HepG2 (cell line): ENCODE results near the gene KCNK7. TPM values are rescaled to one million over a fixed set of nuclear protein-coding genes. Genes with fewer than 3 reads are reported as not detected.

Experiments used
- HIVEP1 ChIP-seq: sonication (generic); formaldehyde crosslinking; IDR thresholded peaks from 2 replicates; pipeline ENCODE4 v1.4.0; 2020; ENCODE audit warnings: mild to moderate bottlenecking, missing genetic modification reagents
- HNRNPLL ChIP-seq: fragments of 200-400 bp; formaldehyde crosslinking; IDR thresholded peaks from 2 replicates; pipeline ENCODE4 v1.6.1; 2017; ENCODE audit warnings: mild to moderate bottlenecking, low read depth, low read length; ENCODE audit not compliant: poor library complexity, severe bottlenecking
- HOXA9 ChIP-seq: sonication (generic); formaldehyde crosslinking; IDR thresholded peaks from 2 replicates; pipeline ENCODE4 v1.8.1; 2022; ENCODE audit warnings: missing genetic modification reagents, mild to moderate bottlenecking, moderate library complexity, borderline replicate concordance
- MBNL3 ChIP-seq: fragments of 250-450 bp; sonication (Bioruptor Pico); conservative IDR thresholded peaks from 2 replicates; pipeline ENCODE4 v1.8.0; 2022; ENCODE audit warnings: mild to moderate bottlenecking, inconsistent platforms
- NR2F6 ChIP-seq, 2 experiments: IDR thresholded peaks; 2 replicates each; pipeline ENCODE4 v1.6.1; 2016; ENCODE audit warnings: antibody characterized with exemption in 1 of 2, mild to moderate bottlenecking in 1 of 2
- NR3C1 ChIP-seq: sonication (generic); formaldehyde crosslinking; IDR thresholded peaks from 2 replicates; pipeline ENCODE4 v1.4.0; 2020; ENCODE audit warnings: missing genetic modification reagents
- NRL ChIP-seq: sonication (generic); formaldehyde crosslinking; IDR thresholded peaks from 2 replicates; pipeline ENCODE4 v1.5.0; 2020; ENCODE audit warnings: missing genetic modification reagents, mild to moderate bottlenecking, moderate library complexity, borderline replicate concordance
- POLR2AphosphoS5 ChIP-seq: IDR thresholded peaks from 2 replicates; pipeline ENCODE4 v1.6.1; 2012; ENCODE audit warnings: low read depth, low read length
- POLR2G ChIP-seq: fragments of 200-400 bp; formaldehyde crosslinking; IDR thresholded peaks from 2 replicates; pipeline ENCODE4 v1.6.1; 2018; ENCODE audit warnings: mild to moderate bottlenecking, low read depth, low read length, moderate library complexity
- REPIN1 ChIP-seq: sonication (generic); formaldehyde crosslinking; IDR thresholded peaks from 2 replicates; pipeline ENCODE4 v1.8.0; 2022; ENCODE audit warnings: missing genetic modification reagents, low read depth, mild to moderate bottlenecking, borderline replicate concordance
- SIX1 ChIP-seq: sonication (generic); formaldehyde crosslinking; IDR thresholded peaks from 2 replicates; pipeline ENCODE4 v1.4.0; 2020; ENCODE audit warnings: missing genetic modification reagents, borderline replicate concordance
- ZNF263 ChIP-seq: sonication (generic); formaldehyde crosslinking; IDR thresholded peaks from 2 replicates; pipeline ENCODE4 v1.4.0; 2020; ENCODE audit warnings: missing genetic modification reagents
- ZNF556 ChIP-seq: sonication (generic); formaldehyde crosslinking; IDR thresholded peaks from 2 replicates; pipeline ENCODE4 v1.4.0; 2020; ENCODE audit warnings: mild to moderate bottlenecking, missing genetic modification reagents, borderline replicate concordance
- polyA plus RNA-seq, 8 experiments: library from polyadenylated mRNA; depleted of rRNA in 3 of 8; stranded (reverse) in 7 of 8; unstranded in 1 of 8; fragments of >200 nt; fragmentation: Illumina TruSeq in 4 of 8; extraction: Trizol in 4 of 8; gene quantifications; 2 replicates each; pipeline versions ENCODE4 v1.2.1 to v1.2.3, GENCODE V29; 2011 to 2016; ENCODE audit warnings: low read depth in 4 of 8, missing spikeins in 1 of 8, mixed read lengths in 1 of 8; ENCODE audit not compliant: insufficient read depth in 1 of 8
- total RNA-seq, 5 experiments: library from RNA; depleted of rRNA; stranded (reverse); fragments of >200 nt; fragmentation: Illumina TruSeq; extraction: Trizol; gene quantifications; 2 replicates each; pipeline ENCODE4 v1.2.3, GENCODE V29; 2016; ENCODE audit warnings: low read depth in 1 of 5
- TF ChIP-seq, protein P1 (sequence below): sonication (generic); formaldehyde crosslinking; IDR thresholded peaks from 2 replicates; pipeline ENCODE4 v1.5.0; 2020; ENCODE audit warnings: mild to moderate bottlenecking, missing genetic modification reagents
- TF ChIP-seq, protein P2 (sequence below): sonication (generic); formaldehyde crosslinking; IDR thresholded peaks from 2 replicates; pipeline ENCODE4 v1.4.0; 2020; ENCODE audit warnings: mild to moderate bottlenecking, missing genetic modification reagents
- TF ChIP-seq, protein P3 (sequence below): sonication (generic); formaldehyde crosslinking; IDR thresholded peaks from 2 replicates; pipeline ENCODE4 v1.4.0; 2020; ENCODE audit warnings: missing genetic modification reagents, borderline replicate concordance
- TF ChIP-seq, protein P4 (sequence below): sonication (generic); formaldehyde crosslinking; IDR thresholded peaks from 2 replicates; pipeline ENCODE4 v1.5.0; 2020; ENCODE audit warnings: mild to moderate bottlenecking, missing genetic modification reagents, moderate library complexity
- TF ChIP-seq, protein P5 (sequence below): sonication (generic); formaldehyde crosslinking; IDR thresholded peaks from 2 replicates; pipeline ENCODE4 v1.5.1; 2020; ENCODE audit warnings: mild to moderate bottlenecking, missing genetic modification reagents, borderline replicate concordance
- TF ChIP-seq, protein P6 (sequence below): sonication (generic); formaldehyde crosslinking; IDR thresholded peaks from 2 replicates; pipeline ENCODE4 v1.5.0; 2020; ENCODE audit warnings: missing genetic modification reagents

KCNK7 gene
- total and polyA plus RNA-seq, 2 of the 13 experiments (the other 11 are each of a cell fraction or from before 2014, with no cell fraction given): 0.11 TPM; not detected in 1

DNA sequence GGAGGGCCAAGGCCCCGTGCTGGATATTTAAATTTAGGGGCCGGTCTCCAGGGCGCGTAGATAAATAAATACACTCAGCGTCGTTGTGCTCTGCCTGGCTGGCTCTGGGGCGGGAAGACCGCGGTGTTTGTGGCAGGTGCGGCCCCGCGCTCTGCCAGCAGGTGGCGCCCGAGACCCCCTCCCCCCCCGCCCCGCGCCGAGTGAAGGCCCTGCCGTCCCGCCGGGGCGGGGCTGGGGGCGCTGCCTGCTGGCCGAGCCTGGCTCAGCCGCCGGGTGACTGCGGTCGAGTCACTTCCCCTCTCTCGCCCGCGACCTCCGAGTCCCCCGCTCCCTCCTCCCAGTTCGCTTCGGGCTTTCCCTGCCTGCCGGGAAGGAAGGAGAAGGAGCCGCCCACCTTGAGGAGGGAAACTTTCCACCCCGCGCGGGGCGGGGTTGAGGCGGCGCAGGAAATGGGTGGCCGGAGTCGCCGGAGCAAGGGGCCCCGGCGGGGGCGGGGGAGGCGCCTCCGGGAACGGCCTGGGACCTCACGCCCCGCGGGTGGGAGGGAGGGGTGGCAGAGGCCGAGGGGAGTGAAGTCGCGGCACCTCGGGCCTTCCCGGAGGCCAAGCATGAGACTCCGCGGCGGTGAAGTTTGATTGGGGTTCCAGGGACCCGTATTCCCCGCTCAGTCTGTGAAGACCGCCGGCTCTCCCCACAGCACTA is 21.3 kb downstream of the KCNK7 start (continued):
- TF ChIP-seq, protein P1, sequence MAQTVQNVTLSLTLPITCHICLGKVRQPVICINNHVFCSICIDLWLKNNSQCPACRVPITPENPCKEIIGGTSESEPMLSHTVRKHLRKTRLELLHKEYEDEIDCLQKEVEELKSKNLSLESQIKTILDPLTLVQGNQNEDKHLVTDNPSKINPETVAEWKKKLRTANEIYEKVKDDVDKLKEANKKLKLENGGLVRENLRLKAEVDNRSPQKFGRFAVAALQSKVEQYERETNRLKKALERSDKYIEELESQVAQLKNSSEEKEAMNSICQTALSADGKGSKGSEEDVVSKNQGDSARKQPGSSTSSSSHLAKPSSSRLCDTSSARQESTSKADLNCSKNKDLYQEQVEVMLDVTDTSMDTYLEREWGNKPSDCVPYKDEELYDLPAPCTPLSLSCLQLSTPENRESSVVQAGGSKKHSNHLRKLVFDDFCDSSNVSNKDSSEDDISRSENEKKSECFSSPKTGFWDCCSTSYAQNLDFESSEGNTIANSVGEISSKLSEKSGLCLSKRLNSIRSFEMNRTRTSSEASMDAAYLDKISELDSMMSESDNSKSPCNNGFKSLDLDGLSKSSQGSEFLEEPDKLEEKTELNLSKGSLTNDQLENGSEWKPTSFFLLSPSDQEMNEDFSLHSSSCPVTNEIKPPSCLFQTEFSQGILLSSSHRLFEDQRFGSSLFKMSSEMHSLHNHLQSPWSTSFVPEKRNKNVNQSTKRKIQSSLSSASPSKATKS (CRISPR knock-in tag): no peak
- peak; percentile 63; the same call in 1 of the 2 replicates for TF ChIP-seq HIVEP1
- TF ChIP-seq POLR2AphosphoS5: no peak
- no peak for TF ChIP-seq NR3C1 (CRISPR knock-in tag)
- no peak for TF ChIP-seq HNRNPLL
- TF ChIP-seq, protein P2, sequence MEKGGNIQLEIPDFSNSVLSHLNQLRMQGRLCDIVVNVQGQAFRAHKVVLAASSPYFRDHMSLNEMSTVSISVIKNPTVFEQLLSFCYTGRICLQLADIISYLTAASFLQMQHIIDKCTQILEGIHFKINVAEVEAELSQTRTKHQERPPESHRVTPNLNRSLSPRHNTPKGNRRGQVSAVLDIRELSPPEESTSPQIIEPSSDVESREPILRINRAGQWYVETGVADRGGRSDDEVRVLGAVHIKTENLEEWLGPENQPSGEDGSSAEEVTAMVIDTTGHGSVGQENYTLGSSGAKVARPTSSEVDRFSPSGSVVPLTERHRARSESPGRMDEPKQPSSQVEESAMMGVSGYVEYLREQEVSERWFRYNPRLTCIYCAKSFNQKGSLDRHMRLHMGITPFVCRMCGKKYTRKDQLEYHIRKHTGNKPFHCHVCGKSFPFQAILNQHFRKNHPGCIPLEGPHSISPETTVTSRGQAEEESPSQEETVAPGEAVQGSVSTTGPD (CRISPR knock-in tag): no peak
- TF ChIP-seq, protein P3, sequence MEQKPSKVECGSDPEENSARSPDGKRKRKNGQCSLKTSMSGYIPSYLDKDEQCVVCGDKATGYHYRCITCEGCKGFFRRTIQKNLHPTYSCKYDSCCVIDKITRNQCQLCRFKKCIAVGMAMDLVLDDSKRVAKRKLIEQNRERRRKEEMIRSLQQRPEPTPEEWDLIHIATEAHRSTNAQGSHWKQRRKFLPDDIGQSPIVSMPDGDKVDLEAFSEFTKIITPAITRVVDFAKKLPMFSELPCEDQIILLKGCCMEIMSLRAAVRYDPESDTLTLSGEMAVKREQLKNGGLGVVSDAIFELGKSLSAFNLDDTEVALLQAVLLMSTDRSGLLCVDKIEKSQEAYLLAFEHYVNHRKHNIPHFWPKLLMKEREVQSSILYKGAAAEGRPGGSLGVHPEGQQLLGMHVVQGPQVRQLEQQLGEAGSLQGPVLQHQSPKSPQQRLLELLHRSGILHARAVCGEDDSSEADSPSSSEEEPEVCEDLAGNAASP (CRISPR knock-in tag): no peak
- peak; percentile 62 for TF ChIP-seq POLR2G
- no peak for TF ChIP-seq NR2F6 (IDR thresholded peaks at IDR 0.05)
- no peak for TF ChIP-seq NR2F6 (CRISPR knock-in tag; IDR thresholded peaks at IDR 0.05)
- no peak for TF ChIP-seq SIX1
- peak; percentile 66; the same call in 1 of the 2 replicates for TF ChIP-seq ZNF556
- no peak for TF ChIP-seq REPIN1 (CRISPR knock-in tag)
- no peak for TF ChIP-seq HOXA9
- TF ChIP-seq MBNL3 (CRISPR knock-in tag): no peak
- no peak for TF ChIP-seq NRL (CRISPR knock-in tag)
- TF ChIP-seq, protein P4, sequence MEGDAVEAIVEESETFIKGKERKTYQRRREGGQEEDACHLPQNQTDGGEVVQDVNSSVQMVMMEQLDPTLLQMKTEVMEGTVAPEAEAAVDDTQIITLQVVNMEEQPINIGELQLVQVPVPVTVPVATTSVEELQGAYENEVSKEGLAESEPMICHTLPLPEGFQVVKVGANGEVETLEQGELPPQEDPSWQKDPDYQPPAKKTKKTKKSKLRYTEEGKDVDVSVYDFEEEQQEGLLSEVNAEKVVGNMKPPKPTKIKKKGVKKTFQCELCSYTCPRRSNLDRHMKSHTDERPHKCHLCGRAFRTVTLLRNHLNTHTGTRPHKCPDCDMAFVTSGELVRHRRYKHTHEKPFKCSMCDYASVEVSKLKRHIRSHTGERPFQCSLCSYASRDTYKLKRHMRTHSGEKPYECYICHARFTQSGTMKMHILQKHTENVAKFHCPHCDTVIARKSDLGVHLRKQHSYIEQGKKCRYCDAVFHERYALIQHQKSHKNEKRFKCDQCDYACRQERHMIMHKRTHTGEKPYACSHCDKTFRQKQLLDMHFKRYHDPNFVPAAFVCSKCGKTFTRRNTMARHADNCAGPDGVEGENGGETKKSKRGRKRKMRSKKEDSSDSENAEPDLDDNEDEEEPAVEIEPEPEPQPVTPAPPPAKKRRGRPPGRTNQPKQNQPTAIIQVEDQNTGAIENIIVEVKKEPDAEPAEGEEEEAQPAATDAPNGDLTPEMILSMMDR (CRISPR knock-in tag): peak; percentile 83
- TF ChIP-seq, protein P5, sequence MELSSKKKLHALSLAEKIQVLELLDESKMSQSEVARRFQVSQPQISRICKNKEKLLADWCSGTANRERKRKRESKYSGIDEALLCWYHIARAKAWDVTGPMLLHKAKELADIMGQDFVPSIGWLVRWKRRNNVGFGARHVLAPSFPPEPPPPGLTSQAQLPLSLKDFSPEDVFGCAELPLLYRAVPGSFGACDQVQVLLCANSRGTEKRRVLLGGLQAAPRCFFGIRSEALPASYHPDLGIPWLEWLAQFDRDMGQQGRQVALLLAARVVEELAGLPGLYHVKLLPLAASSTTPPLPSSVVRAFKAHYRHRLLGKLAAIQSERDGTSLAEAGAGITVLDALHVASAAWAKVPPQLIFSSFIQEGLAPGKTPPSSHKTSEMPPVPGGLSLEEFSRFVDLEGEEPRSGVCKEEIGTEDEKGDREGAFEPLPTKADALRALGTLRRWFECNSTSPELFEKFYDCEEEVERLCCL: no peak
- TF ChIP-seq ZNF263 (CRISPR knock-in tag): peak; percentile 63; the same call in 1 of the 2 replicates
- TF ChIP-seq, protein P6, sequence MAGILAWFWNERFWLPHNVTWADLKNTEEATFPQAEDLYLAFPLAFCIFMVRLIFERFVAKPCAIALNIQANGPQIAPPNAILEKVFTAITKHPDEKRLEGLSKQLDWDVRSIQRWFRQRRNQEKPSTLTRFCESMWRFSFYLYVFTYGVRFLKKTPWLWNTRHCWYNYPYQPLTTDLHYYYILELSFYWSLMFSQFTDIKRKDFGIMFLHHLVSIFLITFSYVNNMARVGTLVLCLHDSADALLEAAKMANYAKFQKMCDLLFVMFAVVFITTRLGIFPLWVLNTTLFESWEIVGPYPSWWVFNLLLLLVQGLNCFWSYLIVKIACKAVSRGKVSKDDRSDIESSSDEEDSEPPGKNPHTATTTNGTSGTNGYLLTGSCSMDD (CRISPR knock-in tag): no peak
